GM21526 (cell line): ENCODE results near the gene SYT1.

ENCODE experiments used
- ATAC-seq: cut with Tn5 transposase; IDR thresholded peaks from one replicate; pipeline ENCODE4 v1.9.1; 2021; ENCODE audit warnings: moderate library complexity; ENCODE audit not compliant: unreplicated experiment, low FRiP score

Gene SYT1

DNA sequence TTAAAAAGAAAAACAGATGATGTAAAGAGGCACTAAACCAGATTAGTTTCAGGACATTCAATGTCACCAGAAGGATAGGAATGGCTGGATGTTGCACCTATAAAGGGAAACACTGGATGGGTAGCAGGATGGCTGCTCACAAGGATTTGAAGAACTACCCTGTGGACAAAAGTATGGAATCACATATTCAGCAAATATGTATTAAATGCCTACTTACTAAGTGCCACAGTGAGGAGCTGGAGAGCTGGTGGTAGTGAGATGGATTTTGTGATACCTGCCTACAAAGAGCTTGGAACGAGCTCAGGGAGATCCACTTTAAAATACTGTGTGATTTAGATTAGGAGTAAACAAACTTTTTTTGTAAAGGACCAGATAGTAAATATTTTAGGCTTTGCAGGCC lies 510.0 kb downstream of the SYT1 start:
- no peak for ATAC-seq

- ATAC-seq, result no peak
These were observed 510.5 kb downstream of the SYT1 start for GRCh38 chr12:79375050-79375449.

DNA sequence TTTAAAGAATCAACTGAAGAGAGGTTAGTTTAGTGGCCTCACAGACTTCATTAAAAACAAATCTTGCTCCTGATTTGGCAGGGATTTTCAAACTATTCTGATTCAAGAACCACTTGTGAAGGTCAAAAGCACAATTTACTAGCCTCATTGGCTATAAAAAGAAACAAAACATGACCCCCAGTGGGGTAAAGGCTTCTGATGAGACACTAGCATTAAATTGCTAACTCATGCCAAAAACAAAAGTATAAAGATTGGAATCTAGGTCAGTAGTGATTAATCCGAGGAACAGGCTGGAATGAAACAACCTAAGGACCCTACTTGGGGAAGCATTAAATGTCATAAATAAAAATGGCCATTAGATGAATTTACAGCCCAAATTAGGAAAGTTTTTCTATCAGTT lies 513.9 kb downstream of the SYT1 start:
- no peak for ATAC-seq

DNA sequence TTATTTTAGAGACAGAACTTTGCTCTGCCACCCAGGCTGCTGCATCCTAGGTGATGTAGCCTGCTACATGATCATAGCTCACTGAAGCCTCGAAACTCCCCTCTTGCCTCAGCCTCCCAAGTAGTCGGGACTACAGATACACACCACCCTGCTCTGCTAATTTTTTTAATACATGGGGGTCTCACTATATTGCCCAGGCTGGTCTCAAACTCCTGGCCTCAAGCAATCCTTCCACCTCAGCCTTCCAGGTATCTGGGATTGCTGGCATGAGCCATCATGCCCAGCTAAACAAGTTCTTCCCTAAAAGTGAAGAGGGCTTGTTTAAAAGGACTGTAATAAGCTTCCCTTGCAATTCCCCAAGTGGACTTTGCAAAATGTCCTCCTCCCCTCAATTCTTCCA lies 515.8 kb downstream of the SYT1 start:
- no peak for ATAC-seq

GRCh38 chr12:79381248-79382208 lies 517.0 kb downstream of the SYT1 start:
- ATAC-seq, result no peak

GRCh38 chr12:79384551-79384950 lies 520.0 kb downstream of the SYT1 start:
- ATAC-seq, result no peak

- ATAC-seq, result no peak
These were observed 523.4 kb downstream of the SYT1 start for GRCh38 chr12:79388011-79388410.

- ATAC-seq, result no peak
These were observed 529.3 kb downstream of the SYT1 start for GRCh38 chr12:79393842-79394241.

DNA sequence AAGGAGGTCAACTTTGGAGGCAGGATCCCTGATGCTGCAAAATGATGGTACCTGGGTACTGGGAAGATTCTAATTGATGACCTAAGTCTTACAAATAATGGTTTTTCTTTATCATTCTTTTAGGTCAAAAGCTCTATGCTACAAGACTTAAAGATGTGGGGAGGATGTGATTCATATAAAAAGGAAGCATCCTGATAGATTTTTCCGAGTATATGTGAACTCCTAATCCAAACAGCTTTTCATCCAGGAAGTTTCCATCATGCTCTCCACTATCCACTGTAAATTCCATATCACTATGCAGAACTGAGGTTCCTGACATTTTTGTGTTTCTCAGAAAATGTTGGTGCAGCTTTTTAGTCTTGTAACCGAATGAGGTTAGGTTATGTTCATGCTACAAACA lies 533.0 kb downstream of the SYT1 start:
- ATAC-seq, result no peak

DNA sequence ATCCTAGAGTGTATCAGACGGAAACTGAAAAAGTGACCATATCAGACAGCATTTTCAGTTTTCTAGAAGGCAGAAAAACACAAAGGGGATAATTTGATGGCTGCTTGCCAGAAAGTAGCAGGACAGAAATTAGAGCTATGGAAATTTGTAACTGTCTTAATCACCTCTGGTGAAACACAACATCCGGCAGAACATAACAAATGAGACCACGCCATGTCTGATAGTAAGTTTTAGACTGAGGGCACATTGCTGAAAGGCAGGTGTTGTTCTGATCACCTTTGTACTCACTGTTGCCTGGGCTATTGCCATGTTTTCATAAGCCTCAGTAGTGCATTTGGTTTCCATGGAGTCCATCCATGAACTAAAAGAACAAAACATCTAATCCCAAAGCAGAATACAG lies 535.9 kb downstream of the SYT1 start:
- no peak for ATAC-seq

DNA sequence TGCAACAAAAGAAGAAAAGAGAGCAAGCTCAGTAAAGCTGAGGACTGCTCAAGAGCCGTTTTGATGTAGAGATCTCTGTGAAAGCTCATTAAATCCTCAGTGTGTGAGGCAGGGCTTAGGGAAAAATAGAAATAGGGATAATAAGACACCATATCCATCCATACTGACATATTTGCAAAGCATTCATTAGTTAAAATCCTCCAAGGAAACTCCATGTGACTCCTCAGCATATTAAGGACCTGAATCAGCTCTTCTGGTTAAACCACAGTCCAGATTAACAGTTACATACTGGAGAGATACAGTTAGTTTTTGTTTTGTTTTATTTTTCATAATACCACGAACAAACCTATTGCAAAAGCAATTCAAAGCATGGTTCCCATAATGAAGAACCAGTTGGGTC lies 538.0 kb downstream of the SYT1 start:
- no peak for ATAC-seq

GRCh38 chr12:79406993-79407392 lies 542.4 kb downstream of the SYT1 start:
- ATAC-seq, result no peak

GRCh38 chr12:79407671-79408622 lies 543.4 kb downstream of the SYT1 start:
- peak; percentile 84 for ATAC-seq

- no peak for ATAC-seq
These were observed 544.1 kb downstream of the SYT1 start for GRCh38 chr12:79408689-79409088.

GRCh38 chr12:79409562-79409961 lies 545.0 kb downstream of the SYT1 start:
- no peak for ATAC-seq

- no peak for ATAC-seq
These were observed 547.2 kb downstream of the SYT1 start for GRCh38 chr12:79411791-79412190.

- no peak for ATAC-seq
These were observed 549.2 kb downstream of the SYT1 start for GRCh38 chr12:79413796-79414195.

GRCh38 chr12:79414252-79414651 lies 549.7 kb downstream of the SYT1 start:
- ATAC-seq, result no peak

DNA sequence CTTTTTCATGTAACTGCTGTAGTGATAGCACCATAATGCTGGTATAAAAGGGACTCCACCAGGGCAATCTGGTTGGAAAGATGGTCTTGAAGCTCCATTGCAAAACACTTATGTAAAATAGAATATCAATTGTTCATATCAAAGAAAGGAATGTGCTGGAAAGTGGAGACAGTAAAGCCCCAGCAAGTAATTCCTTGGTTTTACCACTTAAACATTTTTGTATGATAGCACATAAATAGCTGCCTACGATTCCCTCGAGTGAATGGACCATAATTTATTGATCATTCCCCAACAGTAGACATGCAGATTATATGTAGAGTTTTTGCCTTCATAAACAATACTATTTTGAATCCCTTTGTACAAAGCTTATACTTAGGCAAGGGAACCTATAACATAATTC lies 550.7 kb downstream of the SYT1 start:
- no peak for ATAC-seq

DNA sequence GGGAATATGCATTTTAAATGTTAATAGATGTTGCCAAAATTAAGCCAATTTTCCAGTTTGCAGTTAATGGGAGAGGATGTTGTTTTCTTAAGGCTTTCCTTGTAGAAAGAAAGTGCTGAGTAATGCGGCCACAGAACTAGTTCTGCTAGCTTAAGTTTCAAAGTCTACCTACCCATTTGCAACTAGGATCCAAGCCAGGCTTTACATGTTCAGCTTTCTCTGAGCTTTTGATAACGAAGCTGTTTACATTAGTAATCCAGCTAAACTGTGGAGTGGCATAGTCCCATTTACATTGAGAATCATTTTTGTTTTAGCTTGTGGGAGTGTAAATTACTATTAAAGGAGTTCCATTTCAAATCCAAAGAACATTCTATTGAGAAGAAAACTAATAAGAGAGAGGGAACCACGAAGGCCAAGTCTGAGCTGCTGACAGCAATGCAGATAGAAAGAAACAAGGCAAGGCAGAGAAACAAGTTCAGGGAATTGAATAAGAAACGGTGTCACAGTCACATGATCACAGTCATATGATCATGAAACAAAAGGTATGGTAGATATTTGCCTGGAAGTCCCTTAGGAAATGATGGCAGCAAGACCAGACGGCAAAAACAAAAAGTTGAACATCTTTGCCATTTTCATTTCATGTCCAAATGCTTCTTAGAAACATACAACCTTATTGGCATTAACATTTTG lies 551.3 kb downstream of the SYT1 start:
- no peak for ATAC-seq

DNA sequence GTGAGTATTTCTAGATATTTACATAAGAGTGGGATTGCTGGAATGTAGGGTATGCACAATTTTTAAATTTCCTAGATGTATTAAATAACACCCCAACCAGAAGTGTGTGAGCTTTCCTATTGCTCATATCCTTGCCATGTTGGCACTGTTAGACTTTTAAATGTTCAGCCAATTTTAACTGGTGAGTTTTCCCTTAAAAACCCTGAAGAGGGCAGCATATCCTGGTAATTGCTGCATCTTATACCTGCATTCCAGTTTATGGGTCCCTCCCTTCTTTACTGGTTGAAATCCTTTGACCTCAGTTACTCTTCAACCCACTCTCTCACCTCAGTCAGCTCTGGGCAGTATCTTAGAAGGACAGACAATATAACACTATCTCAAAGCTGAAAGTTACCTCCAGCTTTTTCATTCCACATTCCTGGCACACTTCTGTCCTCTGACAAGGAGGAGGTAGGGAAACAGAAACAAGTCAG lies 555.6 kb downstream of the SYT1 start:
- ATAC-seq, result peak; percentile 55
